ENCODE measurements around the gene TMEM120A.

The TMEM120A gene

GRCh38 chr7:75982306-75983064, 11.9 kb downstream of the TMEM120A start:
- Histone ChIP-seq H3K4me1 (ENCODE audit: control insufficient read depth, low read length) (no peaks in the 10 kb centered on the region), H3K36me3 (ENCODE audit: control insufficient read depth, low read length) (peaks cover 19% of the 10 kb centered on the region; the same call in 1 of the 2 replicates)

GRCh38 chr7:75981453-75982305, 12.7 kb downstream of the TMEM120A start:
- peaks cover 19% of the 10 kb centered on the region; the same call in 1 of the 2 replicates for H3K36me3 ChIP-seq (ENCODE audit: control insufficient read depth, low read length)
- H3K9me2 ChIP-seq (replicated peaks; ENCODE audit: control insufficient read depth, low read length) = no peaks in the 10 kb centered on the region
- no peaks in the 10 kb centered on the region for H3K9me3 ChIP-seq (ENCODE audit: control insufficient read depth, insufficient read depth, low read length)
- H3K79me2 ChIP-seq (ENCODE audit: control insufficient read depth, low read length) = no peaks in the 10 kb centered on the region
- TF ChIP-seq EZH2phosphoT487 (IDR thresholded peaks at IDR 0.05; ENCODE audit: borderline replicate concordance, low read length) (no peak), CTCF (IDR thresholded peaks at IDR 0.05; ENCODE audit: low read depth, low read length, poor library complexity, severe bottlenecking) (no peak)
- H3K4me1 ChIP-seq (ENCODE audit: control insufficient read depth, low read length) = no peaks in the 10 kb centered on the region
- no peaks in the 10 kb centered on the region for H3K27me3 ChIP-seq (ENCODE audit: control insufficient read depth, low read length)
- no peaks in the 10 kb centered on the region for H3F3A ChIP-seq (ENCODE audit: control insufficient read depth, insufficient read depth)
- no peak overlapping the region for H3K4me2 ChIP-seq (ENCODE audit: low read length)
- H3K4me3 ChIP-seq (ENCODE audit: low read length) = no peak overlapping the region
- H4K20me1 ChIP-seq (ENCODE audit: control insufficient read depth, insufficient read depth, low read depth, low read length) = no peaks in the 10 kb centered on the region
- no peak overlapping the region for H3K27ac ChIP-seq (ENCODE audit: low read depth, low read length)

More at GRCh38 chr7:75982306-75983064, 11.9 kb downstream of the TMEM120A start:
- Histone ChIP-seq H4K20me1 (ENCODE audit: control insufficient read depth, insufficient read depth, low read depth, low read length) (no peaks in the 10 kb centered on the region; the same call in 1 of the 2 replicates), H3K4me3 (ENCODE audit: low read length) (no peak overlapping the region), H3K9me3 (ENCODE audit: control insufficient read depth, insufficient read depth, low read length) (no peaks in the 10 kb centered on the region), H3K79me2 (ENCODE audit: control insufficient read depth, low read length) (no peaks in the 10 kb centered on the region), H3K9me2 (replicated peaks; ENCODE audit: control insufficient read depth, low read length) (no peaks in the 10 kb centered on the region), H3K27me3 (ENCODE audit: control insufficient read depth, low read length) (no peaks in the 10 kb centered on the region), H3K4me2 (ENCODE audit: low read length) (no peak overlapping the region), H3F3A (ENCODE audit: control insufficient read depth, insufficient read depth) (no peaks in the 10 kb centered on the region), H3K27ac (ENCODE audit: low read depth, low read length) (no peak overlapping the region)
- TF ChIP-seq CTCF (IDR thresholded peaks at IDR 0.05; ENCODE audit: low read depth, low read length, poor library complexity, severe bottlenecking) (no peak), EZH2phosphoT487 (IDR thresholded peaks at IDR 0.05; ENCODE audit: borderline replicate concordance, low read length) (no peak)

GRCh38 chr7:75981203-75981452, 13.3 kb downstream of the TMEM120A start:
- peaks cover 15% of the 10 kb centered on the region; the same call in 1 of the 2 replicates for H3K36me3 ChIP-seq (ENCODE audit: control insufficient read depth, low read length)
- H3K79me2 ChIP-seq (ENCODE audit: control insufficient read depth, low read length) = no peaks in the 10 kb centered on the region

More at GRCh38 chr7:75981203-75981452, 13.3 kb downstream of the TMEM120A start:
- H3K27ac ChIP-seq (ENCODE audit: low read depth, low read length) = no peak overlapping the region
- no peaks in the 10 kb centered on the region for H3K27me3 ChIP-seq (ENCODE audit: control insufficient read depth, low read length)
- no peak overlapping the region for H3K4me3 ChIP-seq (ENCODE audit: low read length)
- TF ChIP-seq EZH2phosphoT487 (IDR thresholded peaks at IDR 0.05; ENCODE audit: borderline replicate concordance, low read length) (no peak), CTCF (IDR thresholded peaks at IDR 0.05; ENCODE audit: low read depth, low read length, poor library complexity, severe bottlenecking) (no peak)
- H3K9me3 ChIP-seq (ENCODE audit: control insufficient read depth, insufficient read depth, low read length) = no peaks in the 10 kb centered on the region
- H3K4me1 ChIP-seq (ENCODE audit: control insufficient read depth, low read length) = no peaks in the 10 kb centered on the region
- no peaks in the 10 kb centered on the region for H3F3A ChIP-seq (ENCODE audit: control insufficient read depth, insufficient read depth)
- no peaks in the 10 kb centered on the region for H4K20me1 ChIP-seq (ENCODE audit: control insufficient read depth, insufficient read depth, low read depth, low read length)
- H3K4me2 ChIP-seq (ENCODE audit: low read length) = no peak overlapping the region
- H3K9me2 ChIP-seq (replicated peaks; ENCODE audit: control insufficient read depth, low read length) = no peaks in the 10 kb centered on the region
